ENCODE measurements around the gene UGT2B17.
A peak's percentile ranks its signal among the peaks of the same experiment; 100 is the strongest.

Gene UGT2B17

DNA sequence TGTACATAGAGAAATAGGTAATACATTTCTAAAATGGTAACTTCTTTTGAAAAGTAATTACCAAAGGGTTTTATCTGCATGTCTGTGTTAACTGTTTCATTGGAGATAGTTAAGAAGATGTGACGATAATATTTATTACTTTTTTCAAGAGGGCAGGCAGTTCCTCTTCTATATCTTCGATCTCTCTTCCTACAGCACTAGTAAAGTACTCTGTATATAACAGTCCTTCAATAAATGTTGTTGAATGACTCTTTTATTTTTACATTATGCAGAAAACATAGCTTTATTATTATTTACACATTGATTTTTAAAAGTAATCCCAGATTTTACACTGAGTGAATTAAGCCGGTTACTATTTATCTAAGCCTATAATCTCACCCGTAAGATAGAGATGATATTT is 77.1 kb downstream of the UGT2B17 start:
- DNase-seq, result no peak
- intact Hi-C loops (cut with DNase I), result loop anchor here (10.0 kb wide), 1 partner anchor 666 kb away; no protein-coding TSS in a partner anchor

- intact Hi-C loops (cut with DNase I), result loop anchor here (10.0 kb wide), 1 partner anchor 666 kb away; no protein-coding TSS in a partner anchor
- peak in 40 of 42 donors; percentile 5 to 83 (median 56) for DNase-seq
These were observed 77.6 kb downstream of the UGT2B17 start for GRCh38 chr4:68498413-68499007.

DNA sequence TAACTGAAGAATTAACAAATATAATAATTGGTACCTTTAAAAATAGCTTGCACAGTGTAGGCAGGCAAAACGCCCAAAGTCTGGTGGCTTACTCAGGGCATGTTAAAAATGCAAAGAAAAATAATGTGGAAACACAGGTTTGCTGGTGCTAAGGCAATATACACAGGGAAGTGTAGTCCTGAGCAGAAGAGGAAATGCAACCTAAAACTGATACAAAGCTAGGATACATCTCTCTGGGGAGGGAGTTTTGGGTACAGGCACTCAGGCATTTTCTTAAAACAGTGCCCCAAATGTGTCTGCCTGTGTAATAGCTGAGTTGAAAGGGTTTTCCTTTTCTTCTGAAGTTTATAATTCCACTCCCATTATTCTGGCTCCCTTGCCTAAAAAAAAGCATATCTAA is 81.4 kb downstream of the UGT2B17 start:
- intact Hi-C loops (cut with DNase I), result loop anchor here (10.0 kb wide), 1 partner anchor 670 kb away; no protein-coding TSS in a partner anchor
- DNase-seq, result no peak

GRCh38 chr4:68490826-68491457 is 85.2 kb downstream of the UGT2B17 start:
- intact Hi-C loops (cut with DNase I), result loop anchor here (10.0 kb wide), 1 partner anchor 674 kb away; no protein-coding TSS in a partner anchor
- DNase-seq, result peak in 9 of 42 donors; percentile 7 to 58 (median 25)

- intact Hi-C loops (cut with DNase I), result no loop called here
- no peak for DNase-seq
These were observed 86.8 kb downstream of the UGT2B17 start for GRCh38 chr4:68489338-68489737.

All from head of caudate nucleus (tissue), 42 donors.